Renal cortex interstitium (tissue), 15 donors: ENCODE measurements around the gene SMG7. TPM values are rescaled to one million over a fixed set of nuclear protein-coding genes. Genes with fewer than 3 reads are reported as not detected.
"Not testable (repeated sequence)": the region's sequence is repeated elsewhere in the genome, so short reads cannot be mapped to it uniquely, and the experiment has no call there.

ENCODE experiments used
- DNase-seq, 11 donors: peaks; one replicate each; pipeline ENCODE4 v3.0.0-alpha.2; 2013; ENCODE audit warnings: low read depth in 9 of 11, low spot score in 4 of 11; ENCODE audit errors: extremely low read depth in 1 of 11
- long read RNA-seq, 16 experiments: transcript quantifications; one replicate each; lab custom pipeline, GENCODE V29; 2026
- polyA plus RNA-seq, 3 donors: library from polyadenylated mRNA; unstranded; fragments of 120-200 nt; gene quantifications; one replicate each; pipeline ENCODE4 v1.2.1, GENCODE V29; 2013; ENCODE audit not compliant: insufficient read length in 3 of 3

The SMG7 gene, protein sequence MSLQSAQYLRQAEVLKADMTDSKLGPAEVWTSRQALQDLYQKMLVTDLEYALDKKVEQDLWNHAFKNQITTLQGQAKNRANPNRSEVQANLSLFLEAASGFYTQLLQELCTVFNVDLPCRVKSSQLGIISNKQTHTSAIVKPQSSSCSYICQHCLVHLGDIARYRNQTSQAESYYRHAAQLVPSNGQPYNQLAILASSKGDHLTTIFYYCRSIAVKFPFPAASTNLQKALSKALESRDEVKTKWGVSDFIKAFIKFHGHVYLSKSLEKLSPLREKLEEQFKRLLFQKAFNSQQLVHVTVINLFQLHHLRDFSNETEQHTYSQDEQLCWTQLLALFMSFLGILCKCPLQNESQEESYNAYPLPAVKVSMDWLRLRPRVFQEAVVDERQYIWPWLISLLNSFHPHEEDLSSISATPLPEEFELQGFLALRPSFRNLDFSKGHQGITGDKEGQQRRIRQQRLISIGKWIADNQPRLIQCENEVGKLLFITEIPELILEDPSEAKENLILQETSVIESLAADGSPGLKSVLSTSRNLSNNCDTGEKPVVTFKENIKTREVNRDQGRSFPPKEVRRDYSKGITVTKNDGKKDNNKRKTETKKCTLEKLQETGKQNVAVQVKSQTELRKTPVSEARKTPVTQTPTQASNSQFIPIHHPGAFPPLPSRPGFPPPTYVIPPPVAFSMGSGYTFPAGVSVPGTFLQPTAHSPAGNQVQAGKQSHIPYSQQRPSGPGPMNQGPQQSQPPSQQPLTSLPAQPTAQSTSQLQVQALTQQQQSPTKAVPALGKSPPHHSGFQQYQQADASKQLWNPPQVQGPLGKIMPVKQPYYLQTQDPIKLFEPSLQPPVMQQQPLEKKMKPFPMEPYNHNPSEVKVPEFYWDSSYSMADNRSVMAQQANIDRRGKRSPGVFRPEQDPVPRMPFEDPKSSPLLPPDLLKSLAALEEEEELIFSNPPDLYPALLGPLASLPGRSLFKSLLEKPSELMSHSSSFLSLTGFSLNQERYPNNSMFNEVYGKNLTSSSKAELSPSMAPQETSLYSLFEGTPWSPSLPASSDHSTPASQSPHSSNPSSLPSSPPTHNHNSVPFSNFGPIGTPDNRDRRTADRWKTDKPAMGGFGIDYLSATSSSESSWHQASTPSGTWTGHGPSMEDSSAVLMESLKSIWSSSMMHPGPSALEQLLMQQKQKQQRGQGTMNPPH
- 10 to 100 TPM; 68.1 to 76.0 (median 71.4) TPM for polyA plus RNA-seq
- long read RNA-seq, donor 1, partial matches to known transcripts: 10 of 10 reads
- long read RNA-seq, donor 1, other reads (novel, unspliced or antisense): 0 of 10 reads
- long read RNA-seq, donor 2, partial matches to known transcripts: 7 of 7 reads
- long read RNA-seq, donor 2, other reads (novel, unspliced or antisense): 0 of 7 reads
- long read RNA-seq, donor 3, full-length matches to known transcripts: 1 of 11 reads
- long read RNA-seq, donor 3, partial matches to known transcripts: 10 of 11 reads
- long read RNA-seq, donor 3, other reads (novel, unspliced or antisense): 0 of 11 reads
- long read RNA-seq, donor 4, full-length matches to known transcripts: 2 of 8 reads
- long read RNA-seq, donor 4, partial matches to known transcripts: 6 of 8 reads
- long read RNA-seq, donor 4, other reads (novel, unspliced or antisense): 0 of 8 reads
- long read RNA-seq, donor 5: 0 reads
- long read RNA-seq, donor 6, partial matches to known transcripts: 6 of 6 reads
- long read RNA-seq, donor 6, other reads (novel, unspliced or antisense): 0 of 6 reads
- long read RNA-seq, donor 7, partial matches to known transcripts: 5 of 5 reads
- long read RNA-seq, donor 7, other reads (novel, unspliced or antisense): 0 of 5 reads
- long read RNA-seq, donor 8, partial matches to known transcripts: 15 of 17 reads
- long read RNA-seq, donor 8, other reads (novel, unspliced or antisense): 0 of 17 reads
- long read RNA-seq, donor 9, partial matches to known transcripts: 5 of 6 reads
- long read RNA-seq, donor 9, other reads (novel, unspliced or antisense): 0 of 6 reads
- long read RNA-seq, donor 10, partial matches to known transcripts: 17 of 18 reads
- long read RNA-seq, donor 10, other reads (novel, unspliced or antisense): 0 of 18 reads
- long read RNA-seq, donor 11, partial matches to known transcripts: 33 of 228 reads
- long read RNA-seq, donor 11, other reads (novel, unspliced or antisense): 195 of 228 reads
- long read RNA-seq, donor 12: 0 reads
- long read RNA-seq, donor 13, partial matches to known transcripts: 6 of 7 reads
- long read RNA-seq, donor 13, other reads (novel, unspliced or antisense): 0 of 7 reads
- long read RNA-seq, donor 14, full-length matches to known transcripts: 3 of 22 reads
- long read RNA-seq, donor 14, partial matches to known transcripts: 19 of 22 reads
- long read RNA-seq, donor 14, other reads (novel, unspliced or antisense): 0 of 22 reads
- long read RNA-seq, donor 15: 0 reads
- long read RNA-seq, donor 16, full-length matches to known transcripts: 1 of 41 reads
- long read RNA-seq, donor 16, partial matches to known transcripts: 40 of 41 reads
- long read RNA-seq, donor 16, other reads (novel, unspliced or antisense): 0 of 41 reads

DNA sequence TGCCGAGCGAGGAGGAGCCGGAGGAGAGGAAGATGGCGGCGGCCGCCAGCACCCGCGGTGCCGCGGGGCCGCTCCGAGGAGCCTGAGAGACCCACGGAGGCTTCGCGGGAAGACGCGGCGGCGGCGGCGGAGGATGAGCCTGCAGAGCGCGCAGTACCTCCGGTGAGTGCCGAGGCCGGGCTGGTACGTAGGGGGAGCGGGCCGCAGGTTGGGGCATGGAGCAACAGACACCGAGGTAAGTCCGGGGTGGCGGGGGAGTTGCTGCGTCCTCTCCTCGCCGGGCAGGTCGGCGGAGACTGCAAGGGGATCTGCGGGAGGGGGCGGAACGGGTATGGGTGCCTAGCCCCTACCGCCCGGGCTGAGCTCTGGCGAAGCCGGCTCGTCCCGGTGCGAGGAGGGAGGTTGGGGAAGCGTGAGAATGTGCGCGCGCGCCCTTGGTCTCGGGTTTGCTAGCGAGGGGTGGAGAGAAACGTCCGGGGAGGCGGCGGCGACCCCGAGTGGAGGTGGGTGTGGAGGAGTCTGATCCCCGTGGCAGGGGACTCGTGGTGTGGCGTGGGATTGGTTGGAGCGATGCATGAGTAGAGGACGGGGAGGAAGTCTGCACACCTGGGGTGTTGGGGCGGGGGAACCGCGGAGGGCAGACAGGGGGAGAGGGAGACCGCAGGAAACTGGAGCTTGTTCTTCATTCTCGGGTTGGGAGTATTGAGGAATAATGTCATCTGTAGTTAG, at the start of gene SMG7:
Gene SMG7 (plus strand): TSS at position 12 of the 729 bp plus-strand sequence. CDS start 122 bp downstream, at position 134.
- peak in 6 of 11 donors; percentile 10 to 47 (median 24) for DNase-seq

DNA sequence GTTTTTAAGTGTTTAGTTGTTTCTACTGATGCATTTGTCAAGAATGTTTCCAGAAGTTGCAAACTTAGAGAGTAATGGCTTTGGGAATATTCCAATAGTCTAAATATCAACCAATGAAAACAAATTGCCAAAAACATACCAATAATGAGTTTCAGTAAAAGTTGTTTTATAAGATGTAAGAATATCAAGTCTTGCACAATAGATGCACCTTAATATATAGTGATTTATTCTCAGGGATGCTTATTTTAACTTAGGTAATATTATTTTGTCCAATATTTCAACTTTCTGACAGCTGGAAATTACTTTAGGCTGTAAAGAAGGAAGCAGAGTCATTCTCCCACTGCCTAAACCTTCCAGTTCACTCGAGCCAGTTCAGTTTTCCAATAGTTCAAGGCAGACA, 48.8 kb upstream of the SMG7 start:
- DNase-seq: no peak

DNA sequence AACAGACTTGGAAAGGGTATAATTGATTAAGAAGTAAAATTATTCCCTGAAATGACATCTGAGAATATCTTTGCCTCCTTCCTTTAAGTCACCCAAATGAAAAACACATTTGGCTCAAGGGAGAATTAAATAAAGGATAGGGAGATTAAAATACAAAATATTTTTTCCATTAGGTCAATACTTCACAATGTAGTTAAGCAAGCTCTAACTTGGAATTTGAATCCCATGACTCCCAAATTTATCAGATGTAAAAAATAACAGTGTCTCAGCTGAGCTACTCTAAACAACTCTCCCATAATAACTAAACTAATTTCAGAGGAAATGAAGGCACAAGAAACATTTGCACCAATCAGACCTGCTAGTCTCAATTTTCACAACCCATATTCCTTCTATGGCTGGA, 47.6 kb upstream of the SMG7 start:
- DNase-seq: no peak

DNA sequence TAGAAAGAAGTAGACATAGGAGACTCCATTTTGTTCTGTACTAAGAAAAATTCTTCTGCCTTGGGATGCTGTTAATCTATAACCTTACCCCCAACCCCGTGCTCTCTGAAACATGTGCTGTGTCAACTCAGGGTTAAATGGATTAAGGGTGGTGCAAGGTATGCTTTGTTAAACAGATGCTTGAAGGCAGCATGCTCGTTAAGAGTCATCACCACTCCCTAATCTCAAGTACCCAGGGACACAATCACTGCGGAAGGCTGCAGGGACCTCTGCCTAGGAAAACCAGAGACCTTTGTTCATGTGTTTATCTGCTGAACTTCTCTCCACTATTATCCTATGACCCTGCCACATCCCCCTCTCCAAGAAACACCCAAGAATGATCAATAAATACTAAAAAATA, 44.7 kb upstream of the SMG7 start:
- DNase-seq: not testable (repeated sequence)

DNA sequence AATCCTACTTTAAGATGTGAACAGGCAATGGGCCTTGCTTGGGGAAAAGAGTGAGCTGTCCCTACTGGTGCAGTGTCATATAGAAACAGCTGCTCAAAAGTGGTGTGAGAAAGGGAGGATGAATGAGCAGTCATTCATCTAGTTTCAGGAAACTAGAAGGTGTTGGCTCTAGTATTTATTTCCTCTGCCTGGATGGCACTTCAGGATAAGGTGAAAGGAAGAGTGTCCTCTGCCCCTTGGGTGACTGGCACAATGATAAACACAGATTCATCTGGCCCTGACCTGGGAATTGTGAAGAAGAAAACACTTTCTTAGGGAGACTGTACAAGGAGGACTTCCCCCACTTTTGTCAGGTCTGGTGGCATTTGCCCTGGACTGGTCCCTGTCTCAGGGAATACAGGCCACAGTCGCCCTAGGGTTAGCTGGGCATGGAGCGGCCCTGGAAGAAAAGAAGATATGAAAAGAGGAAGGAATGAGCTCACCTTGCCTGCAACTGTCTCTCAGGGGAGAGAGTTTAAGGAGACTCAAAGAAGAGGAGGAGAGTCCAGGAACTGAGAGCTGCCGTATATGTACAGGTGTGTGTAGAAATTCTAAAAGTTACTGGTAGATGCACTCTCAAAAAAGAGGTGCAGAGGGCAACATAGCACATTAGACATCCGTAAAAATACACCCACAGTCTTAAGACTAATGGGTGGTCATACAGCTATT, 40.3 kb upstream of the SMG7 start:
- no peak for DNase-seq

DNA sequence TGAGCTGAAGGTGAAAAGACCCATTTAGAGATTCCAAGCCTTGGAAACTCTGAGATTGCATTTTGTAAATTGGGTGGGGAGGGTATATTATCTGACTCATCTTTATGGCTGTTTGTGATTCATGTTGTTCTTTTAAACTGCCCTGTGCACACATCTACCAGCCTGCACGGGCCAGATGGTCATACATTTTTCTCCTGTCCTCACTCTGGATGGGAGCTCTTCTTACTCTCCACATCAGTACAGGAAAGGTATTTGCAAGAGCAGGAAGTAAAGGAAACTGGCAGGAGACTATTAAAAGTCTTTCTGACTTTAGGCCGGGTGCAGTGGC, 39.8 kb upstream of the SMG7 start:
- DNase-seq: no peak

DNA sequence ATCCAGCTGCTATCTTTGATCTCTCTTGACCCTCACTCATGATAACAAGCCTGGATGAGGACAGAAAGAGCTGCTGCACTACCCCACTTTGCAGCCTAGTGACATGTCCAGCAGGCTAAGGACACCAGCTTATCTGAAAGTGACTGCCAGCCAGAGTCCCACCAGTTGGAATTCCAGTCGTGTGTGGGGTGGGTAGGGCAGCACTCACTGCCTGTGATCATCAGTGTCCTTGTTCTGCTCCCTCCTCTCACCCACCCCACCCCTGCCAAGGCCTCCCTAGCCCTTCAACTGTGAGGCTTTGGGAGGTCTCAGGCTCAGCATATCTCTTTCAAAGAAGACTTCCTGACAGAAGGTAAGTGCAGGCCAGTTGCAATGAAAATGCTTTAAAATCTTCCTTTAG, 38.6 kb upstream of the SMG7 start:
- DNase-seq: no peak

DNA sequence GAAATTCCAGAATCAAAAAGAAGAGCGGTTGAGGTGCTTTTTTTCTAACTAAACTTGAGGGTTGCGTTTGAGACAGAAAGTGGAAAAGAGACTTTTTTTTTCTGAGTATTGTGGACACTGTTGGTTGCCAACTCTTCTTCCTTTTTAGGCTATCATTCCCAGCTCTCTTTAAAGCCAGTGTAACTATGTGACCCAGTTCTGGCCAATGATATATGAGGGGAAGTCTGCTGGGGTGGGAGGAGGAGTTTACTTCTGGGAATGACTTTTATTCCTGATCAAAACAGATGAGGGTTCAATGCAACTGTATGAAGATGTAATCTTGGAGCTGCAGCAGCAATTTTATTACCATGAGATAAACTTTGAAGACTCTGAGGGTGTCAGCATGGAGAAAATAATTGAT, 36.8 kb upstream of the SMG7 start:
- DNase-seq: no peak

DNA sequence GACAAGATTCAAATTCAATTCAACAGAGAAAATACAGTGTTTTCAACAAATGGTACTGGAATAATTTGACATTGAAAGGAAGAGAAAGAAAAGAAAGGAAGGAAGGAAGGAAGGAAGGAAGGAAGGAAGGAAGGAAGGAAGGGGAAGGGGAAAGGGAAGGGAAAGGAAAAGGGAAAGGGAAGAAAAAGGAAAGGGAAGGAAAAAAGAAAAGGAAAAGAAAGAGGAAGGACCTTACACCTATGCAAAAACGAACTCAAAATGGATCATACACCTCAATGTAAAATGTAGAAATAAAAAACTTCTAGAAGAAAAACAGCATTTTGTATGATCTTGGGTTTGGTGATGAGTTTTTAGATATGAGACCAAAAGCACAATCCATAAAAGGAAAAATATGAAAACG, 34.2 kb upstream of the SMG7 start:
- DNase-seq: no peak

DNA sequence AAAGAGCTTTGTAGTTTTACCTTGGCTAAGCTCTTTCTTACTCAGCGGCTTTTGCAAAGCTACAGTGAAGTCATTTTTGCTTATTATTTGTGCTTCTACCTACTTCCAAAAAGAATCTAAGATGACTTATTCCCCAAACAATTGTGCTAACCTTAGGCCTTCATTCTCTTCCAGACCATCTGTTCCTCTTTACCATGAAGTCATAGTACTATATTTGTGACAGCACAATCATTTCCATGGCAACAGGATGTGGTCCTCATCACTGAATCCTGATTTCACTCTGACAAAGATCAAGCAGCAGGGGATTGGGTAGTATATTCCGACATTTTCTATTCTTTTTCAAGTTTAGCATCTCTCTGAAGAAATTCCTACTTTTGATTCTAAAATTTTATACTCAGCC, 29.3 kb upstream of the SMG7 start:
- DNase-seq: no peak

DNA sequence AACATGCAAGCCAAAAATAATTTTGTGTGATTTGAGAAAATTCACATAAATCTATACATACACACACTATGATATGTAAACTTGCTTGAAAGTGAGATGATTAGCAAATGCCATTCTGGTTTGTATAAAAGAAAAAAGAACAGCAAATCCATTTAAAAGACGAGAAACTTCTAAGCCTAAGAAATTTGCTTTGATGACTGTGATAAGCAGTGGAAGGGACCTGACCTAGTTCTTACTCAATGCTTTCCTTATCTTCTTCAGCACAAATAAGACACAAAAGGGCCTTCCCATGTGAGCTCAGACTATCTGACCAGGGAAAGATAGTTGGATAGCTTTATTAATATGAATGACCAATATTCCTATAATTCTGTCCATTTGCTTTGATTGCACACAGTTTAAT, 28.8 kb upstream of the SMG7 start:
- no peak for DNase-seq

DNA sequence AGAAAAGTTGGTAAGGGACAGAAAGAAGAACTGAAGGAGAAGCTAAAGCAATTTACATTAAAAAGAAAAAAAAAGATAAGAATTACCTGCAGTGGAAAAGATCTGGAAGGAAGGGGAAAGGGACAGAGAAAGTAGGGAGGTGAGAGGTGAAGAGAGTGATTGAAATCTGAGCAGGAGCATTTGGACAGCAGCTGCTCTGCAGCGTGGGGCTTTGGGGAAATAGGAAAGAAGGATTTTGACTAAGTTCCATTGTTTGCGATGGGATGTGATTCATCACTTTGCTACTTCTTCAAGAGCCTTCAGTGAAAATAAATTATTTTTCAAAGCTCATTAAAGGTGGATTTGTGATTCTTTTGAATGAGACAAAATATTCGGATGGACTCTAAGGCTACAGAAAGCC, 28.1 kb upstream of the SMG7 start:
- DNase-seq: no peak

DNA sequence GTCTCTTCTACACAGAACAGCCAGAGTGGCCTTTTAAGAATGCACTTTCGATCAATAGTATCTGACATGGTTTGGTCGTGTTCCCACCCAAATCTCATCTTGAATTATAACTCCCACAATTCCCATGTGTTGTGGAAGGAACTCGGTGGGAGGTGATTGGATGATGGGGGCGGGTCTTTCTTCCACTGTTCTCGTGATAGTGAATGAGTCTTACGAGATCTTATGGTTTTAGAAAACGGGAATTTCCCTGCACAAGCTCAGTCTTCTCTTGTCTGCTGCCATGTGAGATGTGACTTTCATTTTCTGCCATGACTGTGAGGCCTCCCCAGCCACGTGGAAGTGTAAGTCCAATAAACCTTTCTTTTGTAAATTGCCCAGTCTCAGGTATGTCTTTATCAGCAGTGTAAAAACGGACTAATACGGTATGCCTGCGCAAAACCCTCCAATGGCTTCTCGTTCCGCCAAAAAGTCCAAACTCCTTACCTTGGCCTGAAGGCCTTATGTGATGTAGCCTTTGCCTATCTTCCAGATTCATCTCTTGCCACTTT, 23.0 kb upstream of the SMG7 start:
- DNase-seq: no peak

DNA sequence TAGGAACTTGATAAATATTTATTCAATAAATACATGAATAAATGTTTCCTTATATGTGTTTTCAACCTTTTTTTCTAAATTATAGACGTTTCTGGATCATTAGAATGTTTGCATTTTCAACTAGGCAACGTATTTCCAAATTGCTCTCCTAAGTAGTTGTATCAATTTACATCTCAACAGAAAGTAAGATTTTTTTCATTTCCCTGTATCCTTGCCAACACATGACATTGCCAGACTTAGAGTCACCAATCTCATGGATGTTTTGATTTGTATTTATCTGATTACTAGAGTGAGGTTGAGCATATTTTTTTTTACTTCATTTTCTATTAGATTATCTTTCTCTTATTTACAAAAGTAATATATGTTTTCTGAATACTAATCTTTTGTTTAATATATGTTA, 22.2 kb upstream of the SMG7 start:
- DNase-seq: no peak

DNA sequence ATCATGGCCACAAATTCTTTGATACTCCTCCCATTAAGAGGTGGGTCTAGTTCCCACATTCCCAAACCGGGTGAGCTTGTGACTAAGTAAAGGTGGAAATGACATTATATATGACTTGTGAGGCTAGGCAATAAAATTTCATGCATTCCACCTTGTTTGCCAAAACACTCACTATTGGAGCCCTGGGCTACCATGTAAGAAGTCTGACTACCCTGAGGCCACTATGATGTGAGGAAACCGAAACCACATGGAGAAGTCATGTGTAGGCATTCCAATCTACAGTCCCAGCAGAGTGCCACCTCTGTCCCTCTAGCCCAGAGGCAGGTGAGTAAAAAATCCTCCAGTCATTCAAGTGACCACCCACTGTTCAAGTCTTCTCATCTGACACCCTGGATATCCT, 17.9 kb upstream of the SMG7 start:
- no peak for DNase-seq
